Measurements from ENCODE around the gene SPR.
A peak's percentile ranks its signal among the peaks of the same experiment; 100 is the strongest.

The SPR gene

DNA sequence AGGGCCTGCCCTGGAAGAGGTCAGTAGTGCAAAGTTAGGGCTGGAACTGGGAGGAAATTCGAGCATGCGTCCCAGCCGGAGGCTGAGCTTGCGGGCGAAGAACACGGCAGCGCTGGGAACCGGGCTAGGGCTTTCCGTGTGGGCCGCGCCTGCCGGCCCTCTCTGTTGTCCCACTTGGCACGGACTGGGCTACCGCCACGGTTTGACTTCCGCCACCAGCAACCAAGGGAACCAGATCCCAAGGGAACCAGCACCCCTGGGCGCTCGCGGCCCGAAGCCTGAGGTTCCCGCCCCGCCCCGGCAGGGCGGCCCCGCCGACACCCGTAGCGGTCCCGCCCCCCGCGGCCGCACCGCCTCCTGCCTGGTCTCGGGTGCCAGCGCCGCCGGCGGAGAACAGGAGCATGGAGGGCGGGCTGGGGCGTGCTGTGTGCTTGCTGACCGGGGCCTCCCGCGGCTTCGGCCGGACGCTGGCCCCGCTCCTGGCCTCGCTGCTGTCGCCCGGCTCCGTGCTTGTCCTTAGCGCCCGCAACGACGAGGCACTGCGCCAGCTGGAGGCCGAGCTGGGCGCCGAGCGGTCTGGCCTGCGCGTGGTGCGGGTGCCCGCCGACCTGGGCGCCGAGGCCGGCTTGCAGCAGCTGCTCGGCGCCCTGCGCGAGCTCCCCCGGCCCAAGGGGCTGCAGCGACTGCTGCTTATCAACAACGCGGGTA is at the start of gene SPR:
SPR (plus strand) TSS at position 377 of the 708 bp plus-strand sequence; CDS start at position 402, 25 bp downstream.
- DNase-seq, result no peak

DNA sequence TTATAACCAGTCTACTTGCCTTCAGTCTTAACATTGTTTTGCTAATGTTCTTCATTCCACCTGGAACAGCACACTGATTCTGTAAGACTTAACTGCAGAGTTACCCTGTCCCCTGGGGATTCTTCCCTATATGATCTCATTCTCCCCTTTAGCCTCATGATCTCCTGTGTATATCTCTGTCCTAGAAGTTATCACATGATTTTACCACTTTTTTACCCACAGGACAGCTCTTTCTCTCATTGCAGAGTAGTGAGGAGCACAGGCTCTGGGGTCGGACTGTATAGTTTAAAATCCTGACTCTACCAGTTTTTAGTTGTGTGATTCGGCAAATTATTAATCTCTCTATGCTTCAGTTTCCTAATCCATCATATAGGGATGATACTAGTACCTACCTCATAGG is 47.1 kb upstream of the SPR start:
- no peak for DNase-seq

DNA sequence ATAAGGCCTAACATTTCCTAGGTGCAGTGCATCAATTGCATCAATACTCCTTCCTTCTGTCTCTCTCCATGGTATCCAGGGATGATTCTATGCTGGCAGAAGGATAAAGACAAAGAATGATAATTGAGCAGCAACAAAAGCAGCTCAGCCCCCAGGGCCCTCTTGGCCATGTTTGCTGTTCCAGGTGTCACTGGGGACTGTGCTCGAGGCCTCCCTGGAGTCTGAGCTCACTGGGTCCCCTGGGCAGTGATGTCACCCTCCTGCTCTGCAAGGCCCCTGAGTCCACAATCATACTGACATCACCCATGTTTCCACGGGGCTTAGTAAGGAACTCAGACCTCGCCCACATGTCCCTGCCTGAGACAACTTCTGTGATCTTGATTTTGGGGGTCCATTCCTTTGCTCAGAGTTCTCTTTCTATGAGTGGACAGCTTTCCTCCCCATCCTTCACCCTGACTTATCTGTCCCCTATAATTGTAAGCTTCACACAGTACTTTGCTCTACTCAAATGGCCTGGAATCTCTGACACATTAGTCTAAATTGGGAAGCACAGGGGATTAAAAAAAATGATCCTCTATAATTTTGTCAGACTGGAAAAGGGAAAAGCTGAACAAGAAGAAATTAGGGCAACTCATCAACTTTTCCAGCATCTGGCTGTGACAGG is 45.6 kb upstream of the SPR start:
- no peak for DNase-seq

DNA sequence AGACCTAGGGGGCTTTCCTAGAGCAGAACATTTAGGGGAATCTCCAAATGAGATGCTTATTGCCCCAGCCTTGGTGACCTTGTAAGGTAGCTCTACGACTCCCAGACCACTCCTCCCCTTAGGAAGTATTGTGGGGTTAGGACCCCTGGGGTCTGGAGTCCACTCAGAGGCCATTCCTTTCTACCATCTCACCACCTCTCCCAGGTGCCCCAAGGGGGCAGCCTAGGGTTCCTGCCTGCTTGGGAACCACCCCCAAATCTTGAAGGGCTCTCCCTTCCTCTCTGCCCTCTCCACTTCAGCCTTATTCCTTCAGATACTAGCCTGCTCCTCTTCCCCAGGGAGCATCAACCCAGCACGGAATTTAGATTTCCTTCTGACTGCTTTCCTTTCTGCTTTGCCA is 43.9 kb upstream of the SPR start:
- no peak for DNase-seq

DNA sequence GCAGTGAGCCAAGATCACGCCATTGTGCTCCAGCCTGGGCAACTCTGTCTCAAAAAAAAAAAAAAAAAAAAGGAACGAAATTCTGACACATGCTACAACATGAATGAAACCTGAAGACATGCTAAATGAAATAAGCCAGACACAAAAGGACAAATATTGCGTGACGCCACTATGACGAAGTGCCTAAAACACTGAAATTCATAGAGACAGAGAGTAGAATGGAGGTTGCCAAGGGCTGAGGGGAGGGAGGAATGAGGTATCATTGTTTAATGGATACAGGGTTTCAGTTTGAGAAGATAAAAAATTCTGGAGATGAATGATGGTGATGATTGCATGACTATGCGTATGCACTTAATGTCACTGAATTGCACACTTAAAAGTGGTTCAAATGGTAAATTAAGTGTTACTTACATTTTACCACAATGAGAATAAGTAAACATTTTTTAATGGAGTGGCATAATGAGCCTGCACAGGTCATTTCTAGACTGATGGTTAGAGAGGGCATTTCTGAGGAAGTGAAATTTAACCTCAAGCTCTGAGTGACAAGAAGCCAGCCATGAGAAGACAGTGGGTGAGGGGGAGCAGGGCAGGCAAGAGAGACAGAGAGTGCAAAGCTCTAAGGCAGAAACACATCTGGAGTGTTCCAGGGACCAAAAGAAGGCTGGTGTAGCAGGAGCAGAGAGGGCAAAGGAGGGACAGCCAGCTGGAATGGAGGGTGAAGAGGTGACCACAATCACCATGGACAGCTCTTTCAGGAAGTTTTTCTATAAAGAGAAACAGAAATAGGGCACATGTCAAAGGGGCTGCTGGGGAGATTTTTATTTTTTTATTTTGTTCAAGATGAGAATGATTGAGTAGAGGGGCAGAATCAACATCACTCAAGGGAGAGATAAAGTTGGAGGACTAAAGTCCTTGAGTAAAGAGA is 40.8 kb upstream of the SPR start:
- DNase-seq, result no peak

- no peak for DNase-seq
Observed at GRCh38 chr2:72847534-72848315, 39.5 kb upstream of the SPR start.

DNA sequence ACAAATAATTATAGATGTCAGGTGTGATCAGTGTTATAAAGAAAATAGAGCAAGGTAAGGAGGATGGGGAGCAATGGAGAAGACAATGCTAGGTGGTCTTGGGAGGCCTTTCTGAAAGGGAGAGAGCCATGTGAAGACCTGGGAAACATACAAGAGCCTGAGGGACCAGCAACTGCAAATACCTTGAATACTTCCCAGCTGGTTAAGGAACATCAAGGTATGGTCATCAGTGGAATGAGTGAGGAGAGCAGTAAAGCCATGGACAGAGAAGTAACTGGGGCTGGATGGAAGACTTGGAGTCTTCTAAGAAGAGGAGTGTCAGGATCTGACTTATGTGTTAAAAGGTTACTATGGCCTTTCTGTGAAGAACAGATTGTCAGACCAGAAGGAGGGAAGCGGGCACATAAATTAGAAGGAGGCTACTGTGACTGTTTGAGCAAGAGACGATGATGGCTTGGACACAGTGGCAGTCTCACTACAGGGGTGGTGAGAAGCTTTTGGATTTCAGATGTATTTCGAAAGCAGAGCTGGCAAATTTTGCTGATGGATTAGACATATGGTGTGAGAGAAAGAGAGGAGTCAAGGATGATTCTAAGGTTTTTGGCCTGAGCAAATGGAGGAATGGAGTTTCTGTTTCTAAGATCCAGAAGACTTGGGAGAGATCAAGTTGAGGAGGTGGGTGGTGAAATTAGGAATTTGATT is 38.6 kb upstream of the SPR start:
- no peak for DNase-seq

DNA sequence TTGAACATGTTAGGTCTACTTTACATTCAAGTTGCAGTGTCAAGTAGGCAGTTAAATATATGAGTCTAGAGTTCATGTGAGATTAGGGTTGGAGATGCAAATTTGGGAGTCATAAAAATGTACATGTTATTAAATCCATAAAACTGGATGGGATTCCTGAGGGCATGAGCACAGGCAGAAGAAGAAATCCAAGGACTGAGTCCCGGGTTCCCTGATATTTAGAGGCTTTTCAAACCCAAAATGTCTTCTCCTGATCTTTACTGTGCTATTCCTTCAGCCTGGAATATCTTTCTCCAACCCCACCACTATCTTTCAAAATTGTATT is 38.1 kb upstream of the SPR start:
- no peak for DNase-seq

DNA sequence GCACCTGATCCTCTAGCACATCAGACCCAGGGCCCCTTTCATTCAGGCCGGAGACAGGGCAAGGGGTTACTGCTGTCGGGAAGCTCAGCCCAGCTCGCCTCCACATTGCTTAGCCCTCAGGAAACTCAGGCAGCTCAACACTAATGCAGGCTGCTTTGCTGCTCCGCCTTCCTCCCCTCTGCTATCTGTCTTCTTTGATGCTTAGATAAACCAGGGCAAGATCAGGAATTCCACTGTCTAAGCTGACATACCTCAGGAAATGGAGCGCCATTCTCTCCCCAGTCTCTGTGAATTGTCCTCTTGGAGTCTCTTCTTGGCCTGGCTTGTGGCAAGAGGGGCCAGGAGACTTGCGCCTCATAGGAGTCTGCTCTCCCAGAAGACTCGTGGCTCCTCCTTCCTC is 35.9 kb upstream of the SPR start:
- DNase-seq, result no peak

- DNase-seq, result peak; percentile 45
Observed at GRCh38 chr2:72859831-72860262, 27.4 kb upstream of the SPR start.

- DNase-seq, result peak; percentile 70
Observed at GRCh38 chr2:72862239-72862988, 24.8 kb upstream of the SPR start.

DNA sequence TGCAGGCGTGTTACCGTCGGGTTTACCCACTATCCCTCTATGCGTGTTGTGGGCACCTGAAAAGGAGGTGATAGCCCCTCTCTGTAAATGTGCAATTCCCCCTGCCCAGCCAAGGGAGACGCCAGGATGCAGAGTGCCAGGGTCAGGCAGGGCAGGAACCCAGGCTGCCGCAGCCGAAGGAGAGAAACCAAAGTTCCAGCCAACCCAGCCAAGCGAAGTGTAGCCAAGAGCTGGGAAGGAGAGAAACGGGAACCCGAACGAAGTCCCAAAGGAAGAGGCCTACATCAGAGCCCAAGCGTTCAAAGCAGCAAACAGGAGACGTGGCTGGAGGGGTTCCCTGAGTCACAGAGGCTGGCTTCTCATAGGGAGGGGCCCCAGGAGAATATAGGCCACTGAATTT is 24.2 kb upstream of the SPR start:
- DNase-seq, result no peak

DNA sequence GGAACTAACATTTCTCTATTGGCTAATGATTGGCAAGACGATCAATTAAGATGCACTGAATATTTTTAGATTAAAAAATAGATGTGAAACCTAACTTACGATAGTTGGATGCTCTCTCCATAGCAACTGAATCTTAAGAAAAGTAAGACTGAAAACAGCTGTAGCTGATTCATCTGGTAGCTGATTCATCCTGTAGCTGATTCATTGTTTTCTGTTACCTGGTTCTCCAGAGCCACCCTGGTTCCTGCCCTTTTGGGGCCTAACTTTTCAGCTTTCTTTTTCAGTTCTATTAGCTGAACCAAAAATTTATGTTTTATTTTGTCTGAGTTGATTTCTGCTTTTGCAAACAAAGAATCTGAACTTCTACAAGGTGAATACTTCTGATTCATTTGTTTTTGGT is 22.7 kb upstream of the SPR start:
- no peak for DNase-seq

GRCh38 chr2:72871060-72871459 is 16.1 kb upstream of the SPR start:
- DNase-seq, result no peak

DNA sequence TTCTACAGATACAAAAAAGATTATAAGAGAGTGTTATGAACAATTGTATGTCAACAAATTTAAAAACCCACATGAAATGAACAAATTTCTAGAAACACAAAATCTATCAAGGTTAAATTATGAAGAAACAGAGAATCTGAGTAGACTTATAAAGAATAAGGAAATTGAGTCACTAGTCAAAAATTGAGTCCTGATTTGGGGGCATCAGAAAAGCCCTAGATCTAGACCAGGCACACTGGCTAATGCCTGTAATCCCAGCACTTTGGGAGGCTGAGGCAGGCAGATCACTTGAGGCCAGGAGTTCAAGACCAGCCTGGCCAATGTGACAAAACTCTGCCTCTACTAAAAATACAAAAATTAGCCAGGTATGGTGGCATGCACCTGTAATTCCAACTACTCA is 15.3 kb upstream of the SPR start:
- no peak for DNase-seq

DNA sequence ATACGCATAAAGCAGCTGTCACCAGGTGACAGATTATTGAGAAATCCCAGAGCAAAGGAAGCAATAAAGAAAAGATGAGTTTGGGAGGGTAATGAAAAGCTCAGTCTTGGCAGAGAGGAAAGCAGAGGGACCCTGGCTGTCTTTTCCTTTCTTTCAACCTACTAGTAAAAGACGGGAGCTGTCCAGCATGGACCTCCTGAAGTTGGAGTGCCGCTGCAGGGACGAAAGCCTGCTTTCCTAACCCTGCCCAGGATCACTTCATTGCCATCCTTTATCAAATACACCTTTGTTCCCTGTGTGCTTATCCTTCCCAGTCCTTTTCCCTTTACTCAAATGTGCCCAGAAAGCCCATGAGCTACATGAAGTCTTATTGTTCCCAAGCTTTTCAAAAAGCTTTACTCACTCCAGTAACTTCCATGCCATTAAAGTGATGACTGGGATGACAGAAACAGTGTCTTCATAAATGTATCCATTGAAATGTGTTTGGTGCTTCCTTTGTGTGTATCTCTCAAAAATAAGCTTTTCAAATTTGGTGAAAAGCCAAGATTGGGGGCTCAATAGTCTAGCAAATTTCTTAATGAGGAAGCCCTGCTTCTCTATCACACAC is 3.7 kb upstream of the SPR start:
- DNase-seq, result no peak

GRCh38 chr2:72886505-72887031 is 640 bp upstream of the SPR start:
- no peak for DNase-seq

- DNase-seq, result peak; percentile 60
Observed at GRCh38 chr2:72887740-72888437, 681 bp downstream of the SPR start.

DNA sequence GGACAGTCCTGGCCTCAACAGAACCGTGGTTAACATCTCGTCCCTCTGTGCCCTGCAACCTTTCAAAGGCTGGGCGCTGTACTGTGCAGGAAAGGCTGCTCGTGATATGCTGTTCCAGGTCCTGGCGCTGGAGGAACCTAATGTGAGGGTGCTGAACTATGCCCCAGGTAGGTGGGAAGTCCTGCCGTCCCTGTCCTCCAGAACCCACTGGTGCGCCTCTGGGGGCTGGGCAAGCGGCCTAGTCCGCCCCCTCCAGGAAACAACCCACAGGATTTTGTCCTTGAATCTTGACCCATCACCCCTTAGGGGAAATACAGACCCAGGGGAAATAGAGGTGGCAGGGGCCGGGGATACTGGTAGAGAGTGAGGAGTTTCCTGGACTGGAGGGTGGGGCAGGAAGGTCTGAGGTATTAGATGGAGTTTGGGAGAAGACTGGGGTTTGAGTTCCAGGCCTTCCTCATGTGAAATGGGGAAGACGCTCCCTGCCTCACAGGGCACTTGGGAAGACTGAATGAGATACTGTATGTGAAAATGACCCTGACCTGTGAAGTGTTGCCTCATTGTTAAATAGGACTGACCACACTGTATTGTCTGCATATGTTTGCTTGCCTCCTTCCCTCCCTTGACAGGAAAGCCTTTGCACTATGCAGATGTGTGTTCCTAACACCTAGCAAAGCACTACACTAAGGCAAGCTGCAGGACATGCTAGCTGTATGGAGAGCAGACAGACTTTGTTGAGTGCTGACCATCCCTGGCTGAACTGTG is 1.4 kb downstream of the SPR start:
- DNase-seq, result no peak

Data from NCI-H1048 (cell line).